Bronchial epithelial cell (primary cell): ENCODE results near the gene SGSM1. TPM values are rescaled to one million over a fixed set of nuclear protein-coding genes. Genes with fewer than 3 reads are reported as not detected.

Experiments
- DNase-seq: peaks from one replicate; pipeline ENCODE4 v3.0.0-alpha.2; 2010; ENCODE audit warnings: low read depth
- FAIRE-seq: peaks from 2 replicates; lab custom pipeline; 2011; peaks lifted over from hg19 to GRCh38; lab: Jason Lieb, UNC
- H3K27me3 ChIP-seq: 2 replicates; pipeline ENCODE4 v1.5.1; 2011; ENCODE audit warnings: low read length; ENCODE audit not compliant: control insufficient read depth, insufficient read depth
- H3K36me3 ChIP-seq: 2 replicates; pipeline ENCODE4 v1.5.1; 2011; ENCODE audit warnings: low read length; ENCODE audit not compliant: control insufficient read depth, insufficient read depth
- H3K4me3 ChIP-seq: 2 replicates; pipeline ENCODE4 v1.5.1; 2011; ENCODE audit warnings: mild to moderate bottlenecking, low read depth, low read length, control low read depth
- CTCF ChIP-seq: IDR thresholded peaks from 2 replicates; pipeline ENCODE4 v1.5.1; 2011; ENCODE audit warnings: mild to moderate bottlenecking, moderate library complexity, low read length, control low read depth, inconsistent platforms; ENCODE audit not compliant: insufficient read depth, severe bottlenecking
- total RNA-seq: library from RNA; depleted of rRNA; stranded (reverse); fragments of >200 nt; gene quantifications from 2 replicates; pipeline ENCODE4 v1.2.1, GENCODE V29; 2014

The SGSM1 gene
- total RNA-seq, 1 donor from 2014 or later: not detected

GRCh38 chr22:24848559-24849168 is 42.7 kb downstream of the SGSM1 start:
- Histone ChIP-seq H3K36me3 (no peaks in the 10 kb centered on the region), H3K4me3 (no peak overlapping the region), H3K27me3 (no peaks in the 10 kb centered on the region)
- no peak for TF ChIP-seq CTCF
- DNase-seq: no peak
- no peak for FAIRE-seq

GRCh38 chr22:24855794-24856193 is 49.8 kb downstream of the SGSM1 start:
- no peak for FAIRE-seq

GRCh38 chr22:24857576-24857975 is 51.6 kb downstream of the SGSM1 start:
- no peak for TF ChIP-seq CTCF
- H3K36me3 ChIP-seq: no peaks in the 10 kb centered on the region
- no peak overlapping the region for H3K4me3 ChIP-seq
- no peaks in the 10 kb centered on the region for H3K27me3 ChIP-seq
- no peak for FAIRE-seq
- no peak for DNase-seq

More at GRCh38 chr22:24855794-24856193, 49.8 kb downstream of the SGSM1 start:
- Histone ChIP-seq H3K36me3 (no peaks in the 10 kb centered on the region), H3K4me3 (no peak overlapping the region), H3K27me3 (no peaks in the 10 kb centered on the region)
- no peak for DNase-seq
- TF ChIP-seq CTCF: no peak

DNA sequence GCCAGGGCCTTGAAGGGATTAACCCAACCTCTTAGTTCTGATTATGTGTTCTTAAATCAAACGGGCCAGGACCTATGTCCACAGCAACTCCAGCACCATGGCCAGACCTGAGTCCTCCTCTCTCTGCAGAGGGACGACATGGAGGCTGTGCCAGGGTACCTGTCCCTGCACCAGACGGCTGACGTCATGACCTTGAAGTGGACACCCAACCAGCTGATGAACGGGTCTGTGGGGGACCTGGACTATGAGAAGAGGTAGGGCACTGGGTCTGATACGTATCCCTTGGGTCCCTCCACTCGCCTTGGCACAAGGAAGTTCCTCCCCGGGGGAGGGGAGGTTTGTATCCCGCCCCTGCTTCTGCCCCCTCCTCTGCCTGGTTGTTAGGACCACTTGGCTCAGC is 53.6 kb downstream of the SGSM1 start:
- no peaks in the 10 kb centered on the region for H3K36me3 ChIP-seq
- TF ChIP-seq CTCF: no peak
- H3K4me3 ChIP-seq: no peak overlapping the region
- no peaks in the 10 kb centered on the region for H3K27me3 ChIP-seq
- FAIRE-seq (no peak), DNase-seq (no peak)

DNA sequence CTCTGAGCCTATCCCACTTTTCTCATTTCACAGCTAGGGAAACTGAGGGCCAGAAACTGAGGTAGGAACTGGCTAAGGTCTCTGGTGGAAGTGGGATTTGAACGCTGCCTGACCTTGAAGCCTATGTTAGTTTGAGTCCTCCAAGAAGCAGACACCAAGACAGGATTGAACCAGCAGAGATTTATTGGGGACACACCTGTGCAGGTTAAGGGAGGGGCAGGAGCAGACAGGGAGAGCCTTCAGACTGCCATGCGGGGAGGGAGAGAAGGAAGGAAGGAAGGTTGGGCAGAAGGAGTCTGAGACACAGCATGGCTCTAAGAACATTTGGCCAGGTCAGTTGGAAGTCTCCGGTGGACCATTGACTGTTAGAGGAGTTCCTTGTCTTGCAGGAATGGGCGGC is 59.5 kb downstream of the SGSM1 start:
- DNase-seq (no peak), FAIRE-seq (no peak)
- Histone ChIP-seq H3K27me3 (no peaks in the 10 kb centered on the region), H3K4me3 (no peak overlapping the region), H3K36me3 (no peaks in the 10 kb centered on the region)
- no peak for TF ChIP-seq CTCF

DNA sequence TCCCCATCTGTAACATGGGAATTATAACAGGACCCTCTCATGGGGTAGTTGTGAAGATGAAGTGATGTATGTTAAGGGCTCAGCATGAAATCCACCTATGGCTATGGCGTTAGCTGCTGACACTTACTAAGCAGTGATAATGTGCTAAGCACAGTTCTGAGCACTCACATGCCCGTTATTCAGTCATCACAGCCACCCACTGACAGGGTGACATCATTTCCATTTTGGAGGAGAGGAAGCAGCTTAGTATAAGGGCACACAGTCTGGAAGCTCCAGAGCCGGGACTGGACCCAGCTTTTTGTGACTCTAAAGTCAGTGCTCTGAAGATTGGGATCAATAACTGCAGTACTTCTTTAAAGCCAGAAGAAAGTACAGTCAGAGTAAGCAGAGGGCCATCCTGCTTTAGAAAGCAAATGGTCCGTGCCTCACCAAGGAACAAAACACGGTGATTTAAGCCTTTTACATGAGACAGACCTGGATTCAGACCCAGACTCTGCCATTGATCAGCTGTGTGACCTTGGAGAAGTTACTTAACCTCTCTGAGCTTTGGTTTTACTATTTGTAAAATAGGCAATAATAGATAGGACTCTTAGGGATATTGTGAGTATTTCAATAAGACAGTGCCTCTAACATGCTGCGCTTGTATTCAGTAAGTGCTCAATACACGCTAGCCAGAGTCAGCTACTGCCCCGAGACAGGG is 61.5 kb downstream of the SGSM1 start:
- no peak for DNase-seq
- H3K4me3 ChIP-seq: no peak overlapping the region
- FAIRE-seq: no peak
- H3K27me3 ChIP-seq: no peaks in the 10 kb centered on the region
- TF ChIP-seq CTCF: no peak
- no peaks in the 10 kb centered on the region for H3K36me3 ChIP-seq
